HepG2 (cell line): ENCODE results near the gene CD3D.

Experiments used
- CTCF ChIP-seq: sonication (generic); formaldehyde crosslinking; IDR thresholded peaks from 2 replicates; pipeline ENCODE4 v1.5.0; 2020; ENCODE audit warnings: mild to moderate bottlenecking, missing genetic modification reagents, moderate library complexity
- ETS1 ChIP-seq: sonication (generic); formaldehyde crosslinking; IDR thresholded peaks from 2 replicates; pipeline ENCODE4 v1.4.0; 2020; ENCODE audit warnings: missing genetic modification reagents
- POLR2A ChIP-seq, 2 experiments: IDR thresholded peaks; 2 replicates each; pipeline ENCODE4 v1.6.1; 2011; ENCODE audit warnings: low read depth in 2 of 2, low read length in 2 of 2, mild to moderate bottlenecking in 1 of 2, moderate library complexity in 1 of 2; ENCODE audit not compliant: insufficient read depth in 1 of 2
- POLR2AphosphoS5 ChIP-seq: IDR thresholded peaks from 2 replicates; pipeline ENCODE4 v1.6.1; 2012; ENCODE audit warnings: low read depth, low read length
- TAF1 ChIP-seq: sonication (generic); formaldehyde crosslinking; IDR thresholded peaks from 2 replicates; pipeline ENCODE4 v1.4.0; 2020; ENCODE audit warnings: missing genetic modification reagents
- TFAP4 ChIP-seq: sonication (generic); IDR thresholded peaks from 2 replicates; pipeline ENCODE4 v1.6.1; 2016; ENCODE audit warnings: low read depth, borderline replicate concordance
- U2AF2 ChIP-seq: fragments of 200-400 bp; formaldehyde crosslinking; IDR thresholded peaks from 2 replicates; pipeline ENCODE4 v1.6.1; 2017; ENCODE audit warnings: low read depth, mild to moderate bottlenecking, low read length
- ZFP36 ChIP-seq: fragments of 150-350 bp; IDR thresholded peaks from 2 replicates; pipeline ENCODE4 v1.6.1; 2018; ENCODE audit warnings: borderline replicate concordance, low read length, low read depth; ENCODE audit not compliant: partially characterized antibody
- TF ChIP-seq, protein P1 (sequence below), 2 experiments: sonication (generic) in 1 of 2; formaldehyde crosslinking in 1 of 2; IDR thresholded peaks; 2 replicates each; pipeline versions ENCODE4 v1.4.0 to v1.6.1; 2018 to 2020; ENCODE audit warnings: missing genetic modification reagents in 2 of 2, borderline replicate concordance in 1 of 2, low read depth in 1 of 2, mild to moderate bottlenecking in 1 of 2, missing biosample characterization in 1 of 2
- TF ChIP-seq, protein P2 (sequence below): sonication (generic); formaldehyde crosslinking; IDR thresholded peaks from 2 replicates; pipeline ENCODE4 v1.4.0; 2020; ENCODE audit warnings: missing genetic modification reagents

GRCh38 chr11:118291477-118292135 lies 50.9 kb downstream of the CD3D start:
- TF ChIP-seq, protein P1, sequence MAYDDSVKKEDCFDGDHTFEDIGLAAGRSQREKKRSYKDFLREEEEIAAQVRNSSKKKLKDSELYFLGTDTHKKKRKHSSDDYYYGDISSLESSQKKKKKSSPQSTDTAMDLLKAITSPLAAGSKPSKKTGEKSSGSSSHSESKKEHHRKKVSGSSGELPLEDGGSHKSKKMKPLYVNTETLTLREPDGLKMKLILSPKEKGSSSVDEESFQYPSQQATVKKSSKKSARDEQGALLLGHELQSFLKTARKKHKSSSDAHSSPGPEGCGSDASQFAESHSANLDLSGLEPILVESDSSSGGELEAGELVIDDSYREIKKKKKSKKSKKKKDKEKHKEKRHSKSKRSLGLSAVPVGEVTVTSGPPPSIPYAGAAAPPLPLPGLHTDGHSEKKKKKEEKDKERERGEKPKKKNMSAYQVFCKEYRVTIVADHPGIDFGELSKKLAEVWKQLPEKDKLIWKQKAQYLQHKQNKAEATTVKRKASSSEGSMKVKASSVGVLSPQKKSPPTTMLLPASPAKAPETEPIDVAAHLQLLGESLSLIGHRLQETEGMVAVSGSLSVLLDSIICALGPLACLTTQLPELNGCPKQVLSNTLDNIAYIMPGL (CRISPR knock-in tag; IDR thresholded peaks at IDR 0.05; ENCODE audit: borderline replicate concordance in 1 of 2, low read depth in 1 of 2) = no peak
- TF ChIP-seq POLR2A (IDR thresholded peaks at IDR 0.05; ENCODE audit: insufficient read depth in 1 of 2, low read depth in 2 of 2, low read length in 2 of 2) (no peak), POLR2AphosphoS5 (no peak), ETS1 (CRISPR knock-in tag) (no peak), CTCF (CRISPR knock-in tag) (no peak), TAF1 (CRISPR knock-in tag) (no peak), U2AF2 (no peak), TFAP4 (no peak), ZFP36 (no peak)
- TF ChIP-seq, protein P2, sequence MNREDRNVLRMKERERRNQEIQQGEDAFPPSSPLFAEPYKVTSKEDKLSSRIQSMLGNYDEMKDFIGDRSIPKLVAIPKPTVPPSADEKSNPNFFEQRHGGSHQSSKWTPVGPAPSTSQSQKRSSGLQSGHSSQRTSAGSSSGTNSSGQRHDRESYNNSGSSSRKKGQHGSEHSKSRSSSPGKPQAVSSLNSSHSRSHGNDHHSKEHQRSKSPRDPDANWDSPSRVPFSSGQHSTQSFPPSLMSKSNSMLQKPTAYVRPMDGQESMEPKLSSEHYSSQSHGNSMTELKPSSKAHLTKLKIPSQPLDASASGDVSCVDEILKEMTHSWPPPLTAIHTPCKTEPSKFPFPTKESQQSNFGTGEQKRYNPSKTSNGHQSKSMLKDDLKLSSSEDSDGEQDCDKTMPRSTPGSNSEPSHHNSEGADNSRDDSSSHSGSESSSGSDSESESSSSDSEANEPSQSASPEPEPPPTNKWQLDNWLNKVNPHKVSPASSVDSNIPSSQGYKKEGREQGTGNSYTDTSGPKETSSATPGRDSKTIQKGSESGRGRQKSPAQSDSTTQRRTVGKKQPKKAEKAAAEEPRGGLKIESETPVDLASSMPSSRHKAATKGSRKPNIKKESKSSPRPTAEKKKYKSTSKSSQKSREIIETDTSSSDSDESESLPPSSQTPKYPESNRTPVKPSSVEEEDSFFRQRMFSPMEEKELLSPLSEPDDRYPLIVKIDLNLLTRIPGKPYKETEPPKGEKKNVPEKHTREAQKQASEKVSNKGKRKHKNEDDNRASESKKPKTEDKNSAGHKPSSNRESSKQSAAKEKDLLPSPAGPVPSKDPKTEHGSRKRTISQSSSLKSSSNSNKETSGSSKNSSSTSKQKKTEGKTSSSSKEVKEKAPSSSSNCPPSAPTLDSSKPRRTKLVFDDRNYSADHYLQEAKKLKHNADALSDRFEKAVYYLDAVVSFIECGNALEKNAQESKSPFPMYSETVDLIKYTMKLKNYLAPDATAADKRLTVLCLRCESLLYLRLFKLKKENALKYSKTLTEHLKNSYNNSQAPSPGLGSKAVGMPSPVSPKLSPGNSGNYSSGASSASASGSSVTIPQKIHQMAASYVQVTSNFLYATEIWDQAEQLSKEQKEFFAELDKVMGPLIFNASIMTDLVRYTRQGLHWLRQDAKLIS = no peak
